K562 (cell line): Measurements from ENCODE around the gene PMFBP1. TPM values are rescaled to one million over a fixed set of nuclear protein-coding genes. Genes with fewer than 3 reads are reported as not detected.

Source experiments
- DEAF1 ChIP-seq: fragments of 450-650 bp; formaldehyde crosslinking; IDR thresholded peaks from 2 replicates; pipeline ENCODE4 v1.4.0; 2020; ENCODE audit warnings: mild to moderate bottlenecking, moderate library complexity
- HLTF ChIP-seq: fragments of 450-650 bp; IDR thresholded peaks from 2 replicates; pipeline ENCODE4 v1.6.1; 2016
- IRF1 ChIP-seq: sonication (generic); formaldehyde crosslinking; IDR thresholded peaks from 2 replicates; pipeline ENCODE4 v1.8.0; 2022; ENCODE audit warnings: missing genetic modification reagents, mild to moderate bottlenecking, borderline replicate concordance
- KDM1A ChIP-seq, 2 experiments: fragments of 450-650 bp; IDR thresholded peaks; 2 replicates each; pipeline ENCODE4 v1.6.1; 2016; ENCODE audit warnings: mild to moderate bottlenecking in 2 of 2
- KDM4B ChIP-seq, 2 experiments: fragments of 450-650 bp in 1 of 2; sonication (generic) in 1 of 2; IDR thresholded peaks; 2 replicates each; pipeline ENCODE4 v1.6.1; 2016 to 2017; ENCODE audit warnings: borderline replicate concordance in 2 of 2, antibody characterized with exemption in 1 of 2, low read depth in 1 of 2, mild to moderate bottlenecking in 1 of 2
- MBD2 ChIP-seq: sonication (generic); IDR thresholded peaks from 2 replicates; pipeline ENCODE4 v1.6.1; 2016; ENCODE audit warnings: low read depth, borderline replicate concordance
- NR1H2 ChIP-seq: sonication (generic); formaldehyde crosslinking; IDR thresholded peaks from 2 replicates; pipeline ENCODE4 v1.4.0; 2020; ENCODE audit warnings: mild to moderate bottlenecking, missing genetic modification reagents
- POLR2AphosphoS2 ChIP-seq: IDR thresholded peaks from 2 replicates; pipeline ENCODE4 v1.6.1; 2012; ENCODE audit warnings: low read length, improper control_type of control experiment
- TEAD4 ChIP-seq, 2 experiments: sonication (generic) in 1 of 2; formaldehyde crosslinking in 1 of 2; IDR thresholded peaks; 2 replicates each; pipeline versions ENCODE4 v1.6.1 to v1.8.0; 2012 to 2022; ENCODE audit warnings: borderline replicate concordance in 1 of 2, inconsistent platforms in 1 of 2, low read length in 1 of 2, mild to moderate bottlenecking in 1 of 2, missing genetic modification reagents in 1 of 2
- TRIM25 ChIP-seq: fragments of 450-650 bp; IDR thresholded peaks from 2 replicates; pipeline ENCODE4 v1.7.0; 2016; ENCODE audit warnings: borderline replicate concordance
- ZBTB11 ChIP-seq, 3 experiments: fragments of 200-800 bp in 1 of 3; fragments of 250-450 bp in 1 of 3; fragments of 450-650 bp in 1 of 3; sonication (Bioruptor Pico) in 1 of 3; sonication (Bioruptor generic) in 1 of 3; formaldehyde crosslinking in 1 of 3; IDR thresholded peaks; 2 replicates each; pipeline versions ENCODE4 v1.6.1 to v1.8.0; 2016 to 2022; ENCODE audit warnings: mild to moderate bottlenecking in 2 of 3, missing genetic modification characterization in 2 of 3, missing compliant biosample characterization in 1 of 3, moderate library complexity in 1 of 3
- ZNF133 ChIP-seq: fragments of 250-450 bp; sonication (Bioruptor Pico); IDR thresholded peaks from 2 replicates; pipeline ENCODE4 v1.4.0; 2020; ENCODE audit warnings: mild to moderate bottlenecking
- ZNF444 ChIP-seq: fragments of 250-450 bp; sonication (Bioruptor Pico); IDR thresholded peaks from 2 replicates; pipeline ENCODE4 v1.4.0; 2020; ENCODE audit warnings: mild to moderate bottlenecking, moderate library complexity
- ZNF584 ChIP-seq: fragments of 200-800 bp; sonication (Bioruptor generic); IDR thresholded peaks from 2 replicates; pipeline ENCODE4 v1.6.1; 2016; ENCODE audit warnings: low read depth, mild to moderate bottlenecking, missing genetic modification characterization, missing compliant biosample characterization
- ZNF830 ChIP-seq: fragments of 250-450 bp; sonication (Bioruptor Pico); IDR thresholded peaks from 2 replicates; pipeline ENCODE4 v1.5.0; 2021; ENCODE audit warnings: mild to moderate bottlenecking
- polyA plus RNA-seq, 8 experiments: library from polyadenylated mRNA; depleted of rRNA in 4 of 8; stranded (reverse) in 5 of 8; unstranded in 3 of 8; fragments of >200 nt; fragmentation: Nextera tagmentation in 2 of 8; fragmentation: Illumina TruSeq in 1 of 8; extraction: Ambion mirVana in 2 of 8; extraction: Trizol in 1 of 8; gene quantifications; 2 replicates each; pipeline versions ENCODE4 v1.2.1 to v1.2.3, GENCODE V29; 2011 to 2014; ENCODE audit warnings: inconsistent platforms in 1 of 8, missing spikeins in 1 of 8
- total RNA-seq, 7 experiments: library from RNA; depleted of rRNA in 6 of 7; stranded (reverse); fragments of >200 nt in 6 of 7; fragmentation: Illumina TruSeq in 2 of 7; extraction: Trizol in 2 of 7; gene quantifications; 2 replicates each; pipeline versions ENCODE4 v1.2.1 to v1.2.3, GENCODE V29; 2011 to 2021; ENCODE audit warnings: low replicate concordance in 1 of 7
- TF ChIP-seq, protein P1 (sequence below): IDR thresholded peaks from 3 replicates; pipeline ENCODE4 v1.6.1; 2011; ENCODE audit warnings: borderline replicate concordance, mild to moderate bottlenecking; ENCODE audit not compliant: insufficient read length, insufficient read depth

PMFBP1 gene
- total and polyA plus RNA-seq, 9 of the 15 experiments (the other 6 are each of a cell fraction or from before 2014, with no cell fraction given), result 0.13 to 0.91 (median 0.47) TPM

- TF ChIP-seq ZBTB11 (CRISPR knock-in tag; IDR thresholded peaks at IDR 0.05) (0 out of 6 replicates have a peak, but pooled peaks of 1 of the 3 experiments have one; percentile 38), IRF1 (no peak), ZNF584 (no peak), NR1H2 (CRISPR knock-in tag) (no peak), KDM4B (IDR thresholded peaks at IDR 0.05; ENCODE audit: borderline replicate concordance in 2 of 2, low read depth in 1 of 2) (no peak), TRIM25 (no peak), ZNF133 (CRISPR knock-in tag) (no peak), MBD2 (peak; percentile 37; the same call in 1 of the 2 replicates), DEAF1 (CRISPR knock-in tag) (no peak), HLTF (no peak), ZNF830 (CRISPR knock-in tag) (no peak), KDM1A (IDR thresholded peaks at IDR 0.05) (no peak), ZNF444 (CRISPR knock-in tag) (no peak), TEAD4 (IDR thresholded peaks at IDR 0.05; ENCODE audit: low read length) (peak; percentile 88), TEAD4 (CRISPR knock-in tag; IDR thresholded peaks at IDR 0.05; ENCODE audit: borderline replicate concordance) (no peak), POLR2AphosphoS2 (no peak)
- TF ChIP-seq, protein P1, sequence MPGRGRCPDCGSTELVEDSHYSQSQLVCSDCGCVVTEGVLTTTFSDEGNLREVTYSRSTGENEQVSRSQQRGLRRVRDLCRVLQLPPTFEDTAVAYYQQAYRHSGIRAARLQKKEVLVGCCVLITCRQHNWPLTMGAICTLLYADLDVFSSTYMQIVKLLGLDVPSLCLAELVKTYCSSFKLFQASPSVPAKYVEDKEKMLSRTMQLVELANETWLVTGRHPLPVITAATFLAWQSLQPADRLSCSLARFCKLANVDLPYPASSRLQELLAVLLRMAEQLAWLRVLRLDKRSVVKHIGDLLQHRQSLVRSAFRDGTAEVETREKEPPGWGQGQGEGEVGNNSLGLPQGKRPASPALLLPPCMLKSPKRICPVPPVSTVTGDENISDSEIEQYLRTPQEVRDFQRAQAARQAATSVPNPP, result no peak
These were observed 99.2 kb downstream of the PMFBP1 start (continued) for GRCh38 chr16:72072514-72073342.
